GM12878 (cell line): Measurements from ENCODE around the gene CHST5.

Source experiments
- SIN3A ChIP-seq: IDR thresholded peaks from 2 replicates; pipeline ENCODE4 v1.6.1; 2012; ENCODE audit warnings: low read depth, low read length, improper control_type of control experiment
- TF ChIP-seq, protein P1 (sequence below), 3 experiments: IDR thresholded peaks in 2 of 3; conservative IDR thresholded peaks in 1 of 3; 2 replicates each; pipeline ENCODE4 v1.5.1; 2011; ENCODE audit warnings: low read depth in 3 of 3, low read length in 3 of 3, mild to moderate bottlenecking in 3 of 3, control low read depth in 2 of 3, moderate library complexity in 2 of 3, inconsistent platforms in 1 of 3, mixed read lengths in 1 of 3; ENCODE audit not compliant: control insufficient read depth in 2 of 3, insufficient read depth in 1 of 3; ENCODE audit errors: extremely low read depth in 1 of 3

DNA sequence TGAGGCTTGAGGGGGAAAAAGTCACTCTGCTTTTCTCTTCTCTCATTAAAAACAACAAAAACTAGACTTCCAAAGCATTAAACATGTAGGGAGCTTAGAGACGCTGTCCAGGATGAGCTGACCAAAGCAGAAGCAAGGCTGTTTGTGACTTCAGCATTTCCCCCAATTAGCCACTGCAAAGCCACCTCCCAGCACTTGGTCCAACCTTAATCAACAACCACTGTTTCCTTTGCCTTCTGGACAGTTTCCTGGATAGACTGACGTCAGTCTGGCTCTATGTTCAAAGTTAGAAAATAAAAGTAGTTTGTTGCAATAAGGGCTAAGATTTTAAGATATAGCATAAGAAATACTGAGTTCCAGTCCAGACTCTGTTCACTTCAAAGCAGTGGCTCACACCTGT is 17.0 kb upstream of the CHST5 start:
- TF ChIP-seq, protein P1, sequence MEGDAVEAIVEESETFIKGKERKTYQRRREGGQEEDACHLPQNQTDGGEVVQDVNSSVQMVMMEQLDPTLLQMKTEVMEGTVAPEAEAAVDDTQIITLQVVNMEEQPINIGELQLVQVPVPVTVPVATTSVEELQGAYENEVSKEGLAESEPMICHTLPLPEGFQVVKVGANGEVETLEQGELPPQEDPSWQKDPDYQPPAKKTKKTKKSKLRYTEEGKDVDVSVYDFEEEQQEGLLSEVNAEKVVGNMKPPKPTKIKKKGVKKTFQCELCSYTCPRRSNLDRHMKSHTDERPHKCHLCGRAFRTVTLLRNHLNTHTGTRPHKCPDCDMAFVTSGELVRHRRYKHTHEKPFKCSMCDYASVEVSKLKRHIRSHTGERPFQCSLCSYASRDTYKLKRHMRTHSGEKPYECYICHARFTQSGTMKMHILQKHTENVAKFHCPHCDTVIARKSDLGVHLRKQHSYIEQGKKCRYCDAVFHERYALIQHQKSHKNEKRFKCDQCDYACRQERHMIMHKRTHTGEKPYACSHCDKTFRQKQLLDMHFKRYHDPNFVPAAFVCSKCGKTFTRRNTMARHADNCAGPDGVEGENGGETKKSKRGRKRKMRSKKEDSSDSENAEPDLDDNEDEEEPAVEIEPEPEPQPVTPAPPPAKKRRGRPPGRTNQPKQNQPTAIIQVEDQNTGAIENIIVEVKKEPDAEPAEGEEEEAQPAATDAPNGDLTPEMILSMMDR (IDR thresholded peaks at IDR 0.05 in 2 of 3, conservative IDR thresholded peaks at IDR 0.05 in 1 of 3; ENCODE audit: control insufficient read depth in 2 of 3, extremely low read depth in 1 of 3, insufficient read depth in 1 of 3, low read depth in 3 of 3, low read length in 3 of 3): no peak
- no peak for TF ChIP-seq SIN3A
